ENCODE data around the gene LDLRAP1.

LDLRAP1 gene

GRCh38 chr1:25561421-25562100 is 18.2 kb downstream of the LDLRAP1 start:
- Histone ChIP-seq H3K27ac (replicated peaks) (no peak overlapping the region; the same call in 1 of the 2 replicates), H3K27me3 (ENCODE audit: insufficient read depth, poor library complexity, severe bottlenecking) (no peaks in the 10 kb centered on the region), H3K4me3 (replicated peaks; ENCODE audit: insufficient read depth, low read length) (no peak overlapping the region)
- DNase-seq (ENCODE audit: low read depth in 1 of 2, low spot score in 1 of 2), result no peak
- no peak for TF ChIP-seq POLR2AphosphoS5 (IDR thresholded peaks at IDR 0.05; ENCODE audit: low read depth)
- no peak for TF ChIP-seq SPI1 (IDR thresholded peaks at IDR 0.05; ENCODE audit: borderline replicate concordance, low read depth)
- no peak for TF ChIP-seq CTCF (IDR thresholded peaks at IDR 0.05; ENCODE audit: insufficient read depth, low read length)
- TF ChIP-seq, protein P1, sequence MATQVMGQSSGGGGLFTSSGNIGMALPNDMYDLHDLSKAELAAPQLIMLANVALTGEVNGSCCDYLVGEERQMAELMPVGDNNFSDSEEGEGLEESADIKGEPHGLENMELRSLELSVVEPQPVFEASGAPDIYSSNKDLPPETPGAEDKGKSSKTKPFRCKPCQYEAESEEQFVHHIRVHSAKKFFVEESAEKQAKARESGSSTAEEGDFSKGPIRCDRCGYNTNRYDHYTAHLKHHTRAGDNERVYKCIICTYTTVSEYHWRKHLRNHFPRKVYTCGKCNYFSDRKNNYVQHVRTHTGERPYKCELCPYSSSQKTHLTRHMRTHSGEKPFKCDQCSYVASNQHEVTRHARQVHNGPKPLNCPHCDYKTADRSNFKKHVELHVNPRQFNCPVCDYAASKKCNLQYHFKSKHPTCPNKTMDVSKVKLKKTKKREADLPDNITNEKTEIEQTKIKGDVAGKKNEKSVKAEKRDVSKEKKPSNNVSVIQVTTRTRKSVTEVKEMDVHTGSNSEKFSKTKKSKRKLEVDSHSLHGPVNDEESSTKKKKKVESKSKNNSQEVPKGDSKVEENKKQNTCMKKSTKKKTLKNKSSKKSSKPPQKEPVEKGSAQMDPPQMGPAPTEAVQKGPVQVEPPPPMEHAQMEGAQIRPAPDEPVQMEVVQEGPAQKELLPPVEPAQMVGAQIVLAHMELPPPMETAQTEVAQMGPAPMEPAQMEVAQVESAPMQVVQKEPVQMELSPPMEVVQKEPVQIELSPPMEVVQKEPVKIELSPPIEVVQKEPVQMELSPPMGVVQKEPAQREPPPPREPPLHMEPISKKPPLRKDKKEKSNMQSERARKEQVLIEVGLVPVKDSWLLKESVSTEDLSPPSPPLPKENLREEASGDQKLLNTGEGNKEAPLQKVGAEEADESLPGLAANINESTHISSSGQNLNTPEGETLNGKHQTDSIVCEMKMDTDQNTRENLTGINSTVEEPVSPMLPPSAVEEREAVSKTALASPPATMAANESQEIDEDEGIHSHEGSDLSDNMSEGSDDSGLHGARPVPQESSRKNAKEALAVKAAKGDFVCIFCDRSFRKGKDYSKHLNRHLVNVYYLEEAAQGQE (IDR thresholded peaks at IDR 0.05; ENCODE audit: insufficient replicate concordance, low read depth), result no peak
- TF ChIP-seq GABPA (IDR thresholded peaks at IDR 0.05; ENCODE audit: low read depth), result no peak

GRCh38 chr1:25562101-25562927 is 18.9 kb downstream of the LDLRAP1 start:
- peak in 1 of 2 experiments; percentile 79 for DNase-seq (ENCODE audit: low read depth in 1 of 2, low spot score in 1 of 2)
- no peak for TF ChIP-seq CTCF (IDR thresholded peaks at IDR 0.05; ENCODE audit: insufficient read depth, low read length)
- TF ChIP-seq SPI1 (IDR thresholded peaks at IDR 0.05; ENCODE audit: borderline replicate concordance, low read depth), result peak; percentile 98
- peak; percentile 36; the same call in 1 of the 2 replicates for TF ChIP-seq POLR2AphosphoS5 (IDR thresholded peaks at IDR 0.05; ENCODE audit: low read depth)
- TF ChIP-seq GABPA (IDR thresholded peaks at IDR 0.05; ENCODE audit: low read depth), result no peak
- Histone ChIP-seq H3K27me3 (ENCODE audit: insufficient read depth, poor library complexity, severe bottlenecking) (no peaks in the 10 kb centered on the region), H3K4me3 (replicated peaks; ENCODE audit: insufficient read depth, low read length) (no peak overlapping the region), H3K27ac (replicated peaks) (peak overlapping the region; percentile 27)

- Histone ChIP-seq H3K27ac (replicated peaks) (peak overlapping the region; percentile 23), H3K4me3 (replicated peaks; ENCODE audit: insufficient read depth, low read length) (no peak overlapping the region), H3K27me3 (ENCODE audit: insufficient read depth, poor library complexity, severe bottlenecking) (no peaks in the 10 kb centered on the region)
- TF ChIP-seq CTCF (IDR thresholded peaks at IDR 0.05; ENCODE audit: insufficient read depth, low read length) (no peak), POLR2AphosphoS5 (IDR thresholded peaks at IDR 0.05; ENCODE audit: low read depth) (no peak), SPI1 (IDR thresholded peaks at IDR 0.05; ENCODE audit: borderline replicate concordance, low read depth) (no peak), GABPA (IDR thresholded peaks at IDR 0.05; ENCODE audit: low read depth) (no peak)
- TF ChIP-seq, protein P1 (IDR thresholded peaks at IDR 0.05; ENCODE audit: insufficient replicate concordance, low read depth), result no peak
- no peak for DNase-seq (ENCODE audit: low read depth in 1 of 2, low spot score in 1 of 2)
Observed at GRCh38 chr1:25562928-25563283, 19.5 kb downstream of the LDLRAP1 start.

Data from HL-60 (cell line).